GM12892 (cell line): ENCODE data around the gene OSBP2.

ENCODE experiments used
- POLR2A ChIP-seq: IDR thresholded peaks from 2 replicates; pipeline ENCODE4 v1.6.1; 2011; ENCODE audit warnings: low read depth, low read length, control low read depth
- POLR2AphosphoS5 ChIP-seq: IDR thresholded peaks from 2 replicates; pipeline ENCODE4 v1.6.1; 2011; ENCODE audit warnings: low read depth, low read length, control low read depth

- TF ChIP-seq POLR2A (no peak), POLR2AphosphoS5 (no peak)
Observed at GRCh38 chr22:30673136-30673535, 21.5 kb upstream of the OSBP2 start.
